Prostate gland (tissue), 2 donors: Measurements from ENCODE around the gene XRCC4. TPM values are rescaled to one million over a fixed set of nuclear protein-coding genes. Genes with fewer than 3 reads are reported as not detected.

Experiments used
- DNase-seq: peaks from one replicate; pipeline ENCODE4 v3.0.0-alpha.2; 2019; ENCODE audit warnings: low spot score
- H3K27ac ChIP-seq, 2 donors: fragments of 200-600 bp; sonication (generic); 2 replicates each; pipeline ENCODE4 v1.5.1; 2017 to 2019
- H3K27me3 ChIP-seq: fragments of 200-600 bp; sonication (generic); replicated peaks from 2 replicates; pipeline ENCODE4 v1.5.1; 2019; ENCODE audit not compliant: insufficient read depth
- H3K36me3 ChIP-seq, 2 donors: fragments of 200-600 bp; sonication (generic); 1 replicate in 1 of 2; 2 replicates in 1 of 2; pipeline versions ENCODE4 v1.5.1 to v1.8.1; 2017 to 2019
- H3K4me1 ChIP-seq: fragments of 200-600 bp; sonication (generic); replicated peaks from 2 replicates; pipeline ENCODE4 v1.5.1; 2019
- H3K4me3 ChIP-seq, 2 donors: fragments of 200-600 bp; sonication (generic); 2 replicates each; pipeline ENCODE4 v1.5.1; 2017 to 2019
- H3K9me3 ChIP-seq: fragments of 200-600 bp; sonication (generic); 2 replicates; pipeline ENCODE4 v1.5.1; 2017
- POLR2A ChIP-seq: fragments of 450-650 bp; IDR thresholded peaks from one replicate; pipeline ENCODE4 v1.6.1; 2016; ENCODE audit warnings: antibody characterized with exemption, mild to moderate bottlenecking
- POLR2AphosphoS5 ChIP-seq: sonication (generic); formaldehyde crosslinking; IDR thresholded peaks from one replicate; pipeline ENCODE4 v1.6.1; 2017; ENCODE audit warnings: antibody characterized with exemption
- WGBS: methylation state at CpG from one replicate; pipeline ENCODE4 v1.1.5; 2018; 5-methylcytosine and 5-hydroxymethylcytosine counted together
- intact Hi-C: fragments of 100-400 bp; cut with DNase I; formaldehyde crosslinking; loops from one replicate; pipeline ENCODE4 v1.14.2; 2022
- total RNA-seq, 2 donors: library from RNA; depleted of rRNA; stranded (reverse); fragments of >200 nt; gene quantifications; one replicate each; pipeline ENCODE4 v1.1.0, GENCODE V29; 2016
- TF ChIP-seq, protein P1 (sequence below), 4 experiments: fragments of 200-600 bp in 2 of 4; fragments of 450-650 bp in 2 of 4; sonication (generic) in 2 of 4; IDR thresholded peaks; 1 replicate in 3 of 4; 2 replicates in 1 of 4; pipeline ENCODE4 v1.5.1; 2016 to 2019; ENCODE audit warnings: antibody characterized with exemption in 4 of 4, mild to moderate bottlenecking in 2 of 4, moderate library complexity in 2 of 4

XRCC4 gene
- total RNA-seq, 2 donors from 2014 or later = 7.3 to 11.4 TPM

DNA sequence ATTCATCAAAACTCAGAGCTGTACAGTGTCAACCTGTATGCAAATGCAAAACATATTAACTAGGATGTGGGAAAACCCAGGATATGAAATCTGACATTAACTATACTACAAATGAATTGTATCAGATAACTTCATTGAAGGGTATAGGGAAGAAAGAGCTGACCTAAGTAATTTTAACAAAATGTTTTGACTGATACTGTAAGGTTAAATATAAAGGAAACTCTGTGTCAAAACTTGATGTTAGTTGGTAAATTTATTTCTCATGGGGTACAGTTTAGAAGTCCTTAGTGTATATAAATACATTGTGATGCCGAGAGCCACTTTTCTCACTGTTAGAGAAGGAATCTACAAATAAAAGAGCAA lies 316.1 kb downstream of the XRCC4 start:
- no peak overlapping the region for H3K4me3 ChIP-seq
- no peaks in the 10 kb centered on the region for H3K9me3 ChIP-seq
- H3K4me1 ChIP-seq = no peaks in the 10 kb centered on the region
- WGBS = 98% methylated on average over 1 of the region's 1 CpG
- intact Hi-C loops = no loop called here
- no peak for DNase-seq
- H3K27me3 ChIP-seq = no peaks in the 10 kb centered on the region
- H3K36me3 ChIP-seq = no peaks in the 10 kb centered on the region
- H3K27ac ChIP-seq = no peak overlapping the region
- TF ChIP-seq, protein P1, sequence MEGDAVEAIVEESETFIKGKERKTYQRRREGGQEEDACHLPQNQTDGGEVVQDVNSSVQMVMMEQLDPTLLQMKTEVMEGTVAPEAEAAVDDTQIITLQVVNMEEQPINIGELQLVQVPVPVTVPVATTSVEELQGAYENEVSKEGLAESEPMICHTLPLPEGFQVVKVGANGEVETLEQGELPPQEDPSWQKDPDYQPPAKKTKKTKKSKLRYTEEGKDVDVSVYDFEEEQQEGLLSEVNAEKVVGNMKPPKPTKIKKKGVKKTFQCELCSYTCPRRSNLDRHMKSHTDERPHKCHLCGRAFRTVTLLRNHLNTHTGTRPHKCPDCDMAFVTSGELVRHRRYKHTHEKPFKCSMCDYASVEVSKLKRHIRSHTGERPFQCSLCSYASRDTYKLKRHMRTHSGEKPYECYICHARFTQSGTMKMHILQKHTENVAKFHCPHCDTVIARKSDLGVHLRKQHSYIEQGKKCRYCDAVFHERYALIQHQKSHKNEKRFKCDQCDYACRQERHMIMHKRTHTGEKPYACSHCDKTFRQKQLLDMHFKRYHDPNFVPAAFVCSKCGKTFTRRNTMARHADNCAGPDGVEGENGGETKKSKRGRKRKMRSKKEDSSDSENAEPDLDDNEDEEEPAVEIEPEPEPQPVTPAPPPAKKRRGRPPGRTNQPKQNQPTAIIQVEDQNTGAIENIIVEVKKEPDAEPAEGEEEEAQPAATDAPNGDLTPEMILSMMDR (IDR thresholded peaks at IDR 0.05) = no peak
- TF ChIP-seq POLR2A = no peak
- no peak for TF ChIP-seq POLR2AphosphoS5

GRCh38 chr5:83394190-83394589 lies 316.8 kb downstream of the XRCC4 start:
- no peak for TF ChIP-seq POLR2A
- TF ChIP-seq, protein P1 (IDR thresholded peaks at IDR 0.05) = no peak
- no peak overlapping the region for H3K4me3 ChIP-seq
- no peak for DNase-seq
- intact Hi-C loops = no loop called here
- 87% methylated on average over 2 of the region's 2 CpGs for WGBS
- H3K9me3 ChIP-seq = no peaks in the 10 kb centered on the region
- H3K27ac ChIP-seq = no peak overlapping the region
- no peaks in the 10 kb centered on the region for H3K27me3 ChIP-seq
- no peaks in the 10 kb centered on the region for H3K4me1 ChIP-seq
- no peaks in the 10 kb centered on the region for H3K36me3 ChIP-seq

DNA sequence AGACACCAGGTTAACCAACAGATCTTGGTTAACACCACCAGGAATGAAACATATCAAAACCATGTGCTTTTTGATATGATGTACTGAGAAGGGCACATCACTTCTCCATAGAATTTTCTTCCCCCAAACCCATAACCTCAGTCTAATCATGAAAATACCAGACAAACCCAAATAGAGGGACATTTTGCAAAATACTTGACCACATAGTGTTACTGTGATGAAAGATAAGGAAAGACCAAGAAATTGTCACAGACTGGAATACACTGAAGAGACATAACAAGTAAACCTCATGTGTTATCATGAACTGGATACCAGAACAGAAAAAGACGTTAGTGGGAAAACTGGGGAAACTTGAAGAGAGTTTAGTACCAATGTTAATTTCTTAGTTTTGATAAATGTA lies 319.3 kb downstream of the XRCC4 start:
- H3K4me1 ChIP-seq = no peaks in the 10 kb centered on the region
- H3K9me3 ChIP-seq = no peaks in the 10 kb centered on the region
- no peaks in the 10 kb centered on the region for H3K27me3 ChIP-seq
- H3K36me3 ChIP-seq = no peaks in the 10 kb centered on the region
- intact Hi-C loops = no loop called here
- no peak for DNase-seq
- no peak overlapping the region for H3K4me3 ChIP-seq
- TF ChIP-seq POLR2AphosphoS5 (no peak), POLR2A (no peak)
- TF ChIP-seq, protein P1 (IDR thresholded peaks at IDR 0.05) = no peak
- no peak overlapping the region for H3K27ac ChIP-seq
- 81% methylated on average over 1 of the region's 1 CpG for WGBS

DNA sequence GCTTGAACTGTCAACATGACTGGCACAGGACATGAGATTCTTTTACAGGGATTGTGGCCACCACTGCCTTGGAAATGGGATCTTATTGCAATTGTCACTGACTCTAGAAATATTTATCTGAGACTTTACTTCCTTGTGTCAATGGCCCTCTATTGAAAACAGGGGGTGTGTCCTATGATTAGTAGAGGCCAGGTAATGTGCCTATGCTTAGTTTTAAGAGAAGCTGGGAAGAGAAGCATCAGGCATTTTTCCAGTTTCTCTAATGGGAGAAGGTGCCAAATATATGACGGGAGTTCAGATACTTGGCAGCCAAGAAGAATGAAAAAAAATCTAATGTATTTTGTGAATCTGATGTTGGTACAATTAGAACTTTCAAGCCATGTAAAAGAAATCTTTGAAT lies 320.3 kb downstream of the XRCC4 start:
- WGBS = 44% methylated on average over 1 of the region's 1 CpG
- no peak overlapping the region for H3K4me3 ChIP-seq
- H3K27ac ChIP-seq = no peak overlapping the region
- no peak for DNase-seq
- H3K4me1 ChIP-seq = no peaks in the 10 kb centered on the region
- no peaks in the 10 kb centered on the region for H3K9me3 ChIP-seq
- TF ChIP-seq, protein P1 (IDR thresholded peaks at IDR 0.05) = no peak
- TF ChIP-seq POLR2AphosphoS5 (no peak), POLR2A (no peak)
- intact Hi-C loops = no loop called here
- H3K27me3 ChIP-seq = no peaks in the 10 kb centered on the region
- no peaks in the 10 kb centered on the region for H3K36me3 ChIP-seq

- H3K4me3 ChIP-seq = no peak overlapping the region
- intact Hi-C loops = no loop called here
- no peaks in the 10 kb centered on the region for H3K9me3 ChIP-seq
- H3K36me3 ChIP-seq = no peaks in the 10 kb centered on the region
- no peaks in the 10 kb centered on the region for H3K4me1 ChIP-seq
- DNase-seq = no peak
- no peaks in the 10 kb centered on the region for H3K27me3 ChIP-seq
- no peak overlapping the region for H3K27ac ChIP-seq
- TF ChIP-seq, protein P1 (IDR thresholded peaks at IDR 0.05) = no peak
- WGBS = 93% methylated on average over 4 of the region's 4 CpGs
Observed at GRCh38 chr5:83400241-83400640, 322.9 kb downstream of the XRCC4 start.
